MM.1S (cell line): ENCODE results near the gene SP110.

Source experiments
- CTCF ChIP-seq: fragments of 300-600 bp; sonication (generic); IDR thresholded peaks from 2 replicates; pipeline ENCODE4 v1.5.1; 2016; ENCODE audit warnings: antibody characterized with exemption, low read length, mixed read lengths
- EZH2 ChIP-seq: fragments of 300-600 bp; sonication (generic); optimal IDR thresholded peaks from 2 replicates; pipeline ENCODE3; 2017; ENCODE audit warnings: low read depth, mild to moderate bottlenecking, antibody characterized with exemption, low read length, mixed read lengths

GRCh38 chr2:230246206-230246605, 26.4 kb upstream of the SP110 start:
- TF ChIP-seq EZH2: no peak
- TF ChIP-seq CTCF: no peak
